Heart left ventricle (tissue), 13 donors: ENCODE data around the gene BTBD3.

Experiments
- POLR2A ChIP-seq, 2 donors: fragments of 450-650 bp; IDR thresholded peaks; one replicate each; pipeline ENCODE4 v1.6.1; 2017; ENCODE audit warnings: antibody characterized with exemption in 2 of 2, mild to moderate bottlenecking in 2 of 2, moderate library complexity in 2 of 2
- TF ChIP-seq, protein P1 (sequence below), 12 donors: fragments of 200-600 bp; sonication (generic) in 4 of 12; IDR thresholded peaks; one replicate each; pipeline versions ENCODE4 v1.5.0 to v1.8.0; 2018 to 2022; ENCODE audit warnings: antibody characterized with exemption in 12 of 12, mild to moderate bottlenecking in 5 of 12
- donor health status: ischemic (EF 13 %, LVEDD 7.1; RV severe dilation, severe dysfunction).
- donor health status: DM: no; HTN: yes; CAD: no.
- donor health status: DM: no; HTN: no; CAD: no.
- donor health status: ischemic (EF 25% LVEDD 6.9; RV normal size, moderate dysfunction).
- donor health status: ischemic (EF 25% LVEDD 5.7; RV mildly dilated, moderate dysfunction).
- donor health status: ischemic (EF 35%, LVEDD 5.7; RV mildly dilated, moderate dysfunction).
- donor health status: nonischemic (EF 11% LVEDD 7.7; RV severe dilation, severe dysfunction).
- donor health status: DM: yes; HTN: yes; CAD: no.
- donor health status: PGD.
- donor health status: ischemic (EF 29% LVEDD 5.4; RV normal size, mild dysfunction).
- donor health status: nonischemic (EF 23%, LVEDD 6.1; RV moderate dilation, normal function).

- no peak for TF ChIP-seq POLR2A (IDR thresholded peaks at IDR 0.05)
- TF ChIP-seq, protein P1, sequence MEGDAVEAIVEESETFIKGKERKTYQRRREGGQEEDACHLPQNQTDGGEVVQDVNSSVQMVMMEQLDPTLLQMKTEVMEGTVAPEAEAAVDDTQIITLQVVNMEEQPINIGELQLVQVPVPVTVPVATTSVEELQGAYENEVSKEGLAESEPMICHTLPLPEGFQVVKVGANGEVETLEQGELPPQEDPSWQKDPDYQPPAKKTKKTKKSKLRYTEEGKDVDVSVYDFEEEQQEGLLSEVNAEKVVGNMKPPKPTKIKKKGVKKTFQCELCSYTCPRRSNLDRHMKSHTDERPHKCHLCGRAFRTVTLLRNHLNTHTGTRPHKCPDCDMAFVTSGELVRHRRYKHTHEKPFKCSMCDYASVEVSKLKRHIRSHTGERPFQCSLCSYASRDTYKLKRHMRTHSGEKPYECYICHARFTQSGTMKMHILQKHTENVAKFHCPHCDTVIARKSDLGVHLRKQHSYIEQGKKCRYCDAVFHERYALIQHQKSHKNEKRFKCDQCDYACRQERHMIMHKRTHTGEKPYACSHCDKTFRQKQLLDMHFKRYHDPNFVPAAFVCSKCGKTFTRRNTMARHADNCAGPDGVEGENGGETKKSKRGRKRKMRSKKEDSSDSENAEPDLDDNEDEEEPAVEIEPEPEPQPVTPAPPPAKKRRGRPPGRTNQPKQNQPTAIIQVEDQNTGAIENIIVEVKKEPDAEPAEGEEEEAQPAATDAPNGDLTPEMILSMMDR (IDR thresholded peaks at IDR 0.05): no peak
These were observed 47.3 kb upstream of the BTBD3 start for GRCh38 chr20:11870411-11870810.
